SH-SY5Y (cell line): Measurements from ENCODE around the gene MAGIX.

Experiments
- GATA2 ChIP-seq: IDR thresholded peaks from 2 replicates; pipeline ENCODE4 v1.6.1; 2011; ENCODE audit warnings: mild to moderate bottlenecking, low read depth, low read length
- GATA3 ChIP-seq: IDR thresholded peaks from 2 replicates; pipeline ENCODE4 v1.6.1; 2011; ENCODE audit warnings: low read depth, mild to moderate bottlenecking, low read length, moderate library complexity

DNA sequence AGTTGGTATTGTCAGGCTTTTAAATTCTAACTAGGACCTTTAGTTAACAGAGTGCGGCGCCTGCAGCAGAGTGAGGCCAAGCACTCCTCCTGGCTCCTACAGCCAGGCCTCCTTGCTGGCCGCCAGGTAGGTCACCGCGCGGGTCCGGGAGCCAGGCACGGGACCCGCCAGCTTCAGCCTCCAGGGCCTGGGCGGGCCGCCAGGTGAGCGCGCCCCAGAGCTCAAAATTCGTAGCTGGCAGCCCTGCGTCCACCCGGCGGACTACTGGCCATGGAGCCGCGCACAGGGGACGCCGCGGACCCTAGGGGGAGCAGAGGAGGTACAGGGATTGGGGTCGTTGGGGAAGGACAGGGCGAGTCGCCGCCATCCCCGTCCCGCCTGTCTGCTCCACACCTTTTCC is at the start of gene MAGIX:
- TF ChIP-seq GATA3 (no peak), GATA2 (no peak)
